ENCODE results near the gene BTF3. TPM values are rescaled to one million over a fixed set of nuclear protein-coding genes. Genes with fewer than 3 reads are reported as not detected.
"Not testable (repeated sequence)": the region's sequence is repeated elsewhere in the genome, so short reads cannot be mapped to it uniquely, and the experiment has no call there.

The BTF3 gene
- total RNA-seq, 1 donor from 2014 or later, result 866 TPM

DNA sequence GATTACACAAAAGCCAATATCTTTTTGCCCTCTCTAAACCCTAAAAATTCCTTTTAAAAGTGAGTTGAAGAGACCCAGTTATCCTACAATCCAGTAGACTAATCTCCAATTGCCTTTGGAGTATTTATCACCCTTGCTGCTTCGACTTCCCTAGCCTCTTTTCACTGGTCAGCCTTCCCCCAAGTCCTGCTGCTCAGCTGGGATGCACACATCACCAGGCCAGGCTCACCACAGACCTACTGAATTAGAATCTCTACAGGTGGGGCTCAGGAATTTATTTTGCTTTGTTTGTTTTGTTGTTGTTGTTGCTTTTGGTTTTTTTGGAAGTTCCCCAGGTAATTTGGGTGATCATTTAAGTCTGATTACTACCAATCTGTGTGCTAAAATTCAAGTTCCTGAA is 38.1 kb upstream of the BTF3 start:
- Mint-ChIP-seq H3K36me3 (ENCODE audit: low read depth, unreplicated experiment) (no peaks in the 10 kb centered on the region), H3K27ac (ENCODE audit: unreplicated experiment) (no peak overlapping the region), H3K27me3 (ENCODE audit: unreplicated experiment) (peaks cover 2% of the 10 kb centered on the region), H3K9me3 (ENCODE audit: unreplicated experiment) (no peaks in the 10 kb centered on the region), H3K4me3 (ENCODE audit: unreplicated experiment) (no peak overlapping the region), H3K4me1 (ENCODE audit: unreplicated experiment) (no peaks in the 10 kb centered on the region)
- DNase-seq (ENCODE audit: low spot score), result no peak
- TF ChIP-seq, protein P1, sequence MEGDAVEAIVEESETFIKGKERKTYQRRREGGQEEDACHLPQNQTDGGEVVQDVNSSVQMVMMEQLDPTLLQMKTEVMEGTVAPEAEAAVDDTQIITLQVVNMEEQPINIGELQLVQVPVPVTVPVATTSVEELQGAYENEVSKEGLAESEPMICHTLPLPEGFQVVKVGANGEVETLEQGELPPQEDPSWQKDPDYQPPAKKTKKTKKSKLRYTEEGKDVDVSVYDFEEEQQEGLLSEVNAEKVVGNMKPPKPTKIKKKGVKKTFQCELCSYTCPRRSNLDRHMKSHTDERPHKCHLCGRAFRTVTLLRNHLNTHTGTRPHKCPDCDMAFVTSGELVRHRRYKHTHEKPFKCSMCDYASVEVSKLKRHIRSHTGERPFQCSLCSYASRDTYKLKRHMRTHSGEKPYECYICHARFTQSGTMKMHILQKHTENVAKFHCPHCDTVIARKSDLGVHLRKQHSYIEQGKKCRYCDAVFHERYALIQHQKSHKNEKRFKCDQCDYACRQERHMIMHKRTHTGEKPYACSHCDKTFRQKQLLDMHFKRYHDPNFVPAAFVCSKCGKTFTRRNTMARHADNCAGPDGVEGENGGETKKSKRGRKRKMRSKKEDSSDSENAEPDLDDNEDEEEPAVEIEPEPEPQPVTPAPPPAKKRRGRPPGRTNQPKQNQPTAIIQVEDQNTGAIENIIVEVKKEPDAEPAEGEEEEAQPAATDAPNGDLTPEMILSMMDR (IDR thresholded peaks at IDR 0.05; ENCODE audit: unreplicated experiment), result no peak

DNA sequence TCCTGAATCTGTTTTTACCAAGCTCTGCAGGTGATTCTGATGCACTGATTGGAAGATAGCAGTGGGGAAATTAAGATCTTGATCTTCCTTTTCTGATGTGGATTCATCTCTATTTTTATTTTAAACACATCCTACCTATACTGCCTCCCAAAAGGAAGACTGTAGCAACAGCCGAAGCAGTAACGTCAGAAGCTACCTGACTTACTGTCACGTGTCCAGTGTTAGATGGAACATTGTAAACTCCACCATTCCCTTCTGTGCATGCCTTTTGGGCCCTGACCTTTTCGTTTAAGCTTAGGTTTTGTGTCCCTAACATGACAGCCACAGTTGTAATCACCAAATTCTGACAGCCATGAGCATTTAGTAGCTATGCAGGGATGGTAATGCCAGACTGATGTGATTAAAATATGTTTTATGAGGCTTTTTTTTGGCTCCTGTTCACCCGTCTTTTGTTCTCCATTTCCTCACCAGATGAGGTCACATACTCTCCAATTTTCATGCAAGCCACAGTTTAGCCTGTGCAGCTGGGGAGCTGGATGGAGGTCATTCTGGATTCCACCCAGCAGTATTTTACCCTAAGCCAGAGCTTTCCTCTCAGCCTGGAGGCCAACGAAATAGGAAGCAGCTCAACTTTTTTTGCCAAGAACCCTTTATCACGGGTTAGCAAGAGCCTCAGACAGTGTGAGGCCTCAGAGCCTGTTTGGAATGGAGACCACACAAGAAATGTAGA is 34.1 kb upstream of the BTF3 start:
- Mint-ChIP-seq H3K27me3 (ENCODE audit: unreplicated experiment) (no peaks in the 10 kb centered on the region), H3K27ac (ENCODE audit: unreplicated experiment) (no peak overlapping the region), H3K4me1 (ENCODE audit: unreplicated experiment) (no peaks in the 10 kb centered on the region), H3K4me3 (ENCODE audit: unreplicated experiment) (no peak overlapping the region), H3K36me3 (ENCODE audit: low read depth, unreplicated experiment) (no peaks in the 10 kb centered on the region), H3K9me3 (ENCODE audit: unreplicated experiment) (no peaks in the 10 kb centered on the region)
- TF ChIP-seq, protein P1 (IDR thresholded peaks at IDR 0.05; ENCODE audit: unreplicated experiment), result no peak
- DNase-seq (ENCODE audit: low spot score), result no peak

DNA sequence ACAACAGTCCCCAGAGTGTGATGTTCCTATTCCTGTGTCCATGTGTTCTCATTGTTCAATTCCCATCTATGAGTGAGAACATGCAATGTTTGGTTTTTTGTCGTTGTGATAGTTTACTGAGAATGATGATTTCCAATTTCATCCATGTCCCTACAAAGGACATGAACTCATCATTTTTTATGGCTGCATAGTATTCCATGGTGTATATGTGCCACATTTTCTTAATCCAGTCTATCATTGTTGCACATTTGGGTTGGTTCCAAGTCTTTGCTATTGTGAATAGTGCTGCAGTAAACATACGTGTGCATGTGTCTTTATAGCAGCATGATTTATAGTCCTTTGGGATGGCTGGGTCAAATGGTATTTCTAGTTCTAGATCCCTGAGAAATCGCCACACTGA is 29.6 kb upstream of the BTF3 start:
- not testable (repeated sequence) for H3K36me3 Mint-ChIP-seq (ENCODE audit: low read depth, unreplicated experiment); H3K27me3 Mint-ChIP-seq (ENCODE audit: unreplicated experiment); H3K27ac Mint-ChIP-seq (ENCODE audit: unreplicated experiment); DNase-seq (ENCODE audit: low spot score); H3K4me1 Mint-ChIP-seq (ENCODE audit: unreplicated experiment); H3K9me3 Mint-ChIP-seq (ENCODE audit: unreplicated experiment); H3K4me3 Mint-ChIP-seq (ENCODE audit: unreplicated experiment)

DNA sequence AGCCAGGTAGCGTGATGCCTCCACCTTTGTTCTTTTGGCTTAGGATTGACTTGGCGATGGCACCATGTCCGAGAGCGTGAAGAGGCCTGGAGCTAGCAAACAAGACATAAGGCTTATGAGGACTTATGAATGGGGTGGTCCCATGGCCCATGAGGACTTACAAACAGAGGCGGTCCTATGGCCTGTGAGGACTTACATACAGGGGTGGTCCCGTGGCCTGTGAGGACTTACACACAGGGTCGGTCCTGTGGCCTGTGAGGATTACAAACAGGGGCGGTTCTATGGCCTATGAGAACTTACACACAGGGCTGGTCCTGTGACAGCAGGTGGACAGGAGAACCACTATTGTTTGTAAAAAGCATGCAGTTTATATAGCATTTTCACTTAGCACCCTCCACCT is 28.4 kb upstream of the BTF3 start:
- no peaks in the 10 kb centered on the region for H3K36me3 Mint-ChIP-seq (ENCODE audit: low read depth, unreplicated experiment)
- H3K4me3 Mint-ChIP-seq (ENCODE audit: unreplicated experiment), result no peak overlapping the region
- TF ChIP-seq, protein P1 (IDR thresholded peaks at IDR 0.05; ENCODE audit: unreplicated experiment), result no peak
- DNase-seq (ENCODE audit: low spot score), result no peak
- no peak overlapping the region for H3K27ac Mint-ChIP-seq (ENCODE audit: unreplicated experiment)
- H3K4me1 Mint-ChIP-seq (ENCODE audit: unreplicated experiment), result peaks cover 9% of the 10 kb centered on the region
- H3K9me3 Mint-ChIP-seq (ENCODE audit: unreplicated experiment), result no peaks in the 10 kb centered on the region
- H3K27me3 Mint-ChIP-seq (ENCODE audit: unreplicated experiment), result no peaks in the 10 kb centered on the region

DNA sequence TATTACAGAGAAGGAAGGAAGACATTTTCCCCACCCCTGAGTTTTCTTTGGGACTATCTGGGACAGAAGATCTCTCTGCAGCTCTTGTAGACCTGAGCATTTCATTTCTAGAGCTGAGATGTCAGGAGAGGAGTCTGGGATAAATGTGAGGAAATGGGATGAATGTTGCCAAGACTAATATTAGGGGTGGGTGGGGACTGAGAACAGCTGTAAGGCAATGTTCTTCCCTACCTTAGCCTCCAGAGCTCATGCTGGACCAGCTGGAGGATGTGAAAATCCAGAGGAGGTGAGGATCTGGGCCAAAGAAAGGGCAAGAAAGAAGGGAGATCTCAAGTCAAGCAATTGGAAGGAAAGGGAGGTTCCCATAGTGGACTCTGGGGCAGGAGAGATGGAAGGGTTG is 26.6 kb upstream of the BTF3 start:
- DNase-seq (ENCODE audit: low spot score), result no peak
- H3K4me3 Mint-ChIP-seq (ENCODE audit: unreplicated experiment), result no peak overlapping the region
- no peaks in the 10 kb centered on the region for H3K36me3 Mint-ChIP-seq (ENCODE audit: low read depth, unreplicated experiment)
- no peak overlapping the region for H3K27ac Mint-ChIP-seq (ENCODE audit: unreplicated experiment)
- peaks cover 9% of the 10 kb centered on the region for H3K4me1 Mint-ChIP-seq (ENCODE audit: unreplicated experiment)
- H3K27me3 Mint-ChIP-seq (ENCODE audit: unreplicated experiment), result no peaks in the 10 kb centered on the region
- TF ChIP-seq, protein P1 (IDR thresholded peaks at IDR 0.05; ENCODE audit: unreplicated experiment), result no peak
- no peaks in the 10 kb centered on the region for H3K9me3 Mint-ChIP-seq (ENCODE audit: unreplicated experiment)

Data from endothelial cell (in vitro differentiated cells).